Measurements from ENCODE around the gene ENPP3. TPM values are rescaled to one million over a fixed set of nuclear protein-coding genes. Genes with fewer than 3 reads are reported as not detected.

ENPP3 gene
- total and polyA plus RNA-seq, 4 donors: 0.99 to 2.1 (median 1.5) TPM

DNA sequence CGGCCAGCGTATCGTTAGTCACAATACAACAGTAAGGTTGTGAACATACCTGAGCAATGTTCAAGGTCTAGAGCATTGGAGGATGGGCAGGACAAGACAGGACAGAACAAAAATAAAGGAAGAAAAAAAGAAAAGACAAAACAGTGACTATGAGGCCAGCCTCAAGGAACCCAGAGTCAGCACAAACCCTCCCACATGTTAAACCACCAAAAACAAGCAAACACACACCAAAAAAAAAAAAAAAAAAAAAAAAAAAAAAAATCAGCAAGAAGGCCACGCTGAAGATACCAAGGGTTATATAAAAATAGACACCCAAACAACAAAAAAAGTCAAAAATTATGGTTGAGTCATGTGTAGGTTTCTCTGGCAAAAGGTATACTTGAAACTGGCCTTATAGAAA lies 21.8 kb upstream of the ENPP3 start:
- WGBS (ENCODE audit: insufficient coverage): no CpG with 5 or more reads among the region's 4 CpGs
- no peaks in the 10 kb centered on the region for H3K27me3 ChIP-seq (ENCODE audit: control insufficient read depth, insufficient read depth, low read length)
- H3K4me1 ChIP-seq (ENCODE audit: control insufficient read depth, insufficient read depth, low read length): no peaks in the 10 kb centered on the region
- no peak for DNase-seq (ENCODE audit: low read depth in 4 of 6, low spot score in 6 of 6)
- no peak overlapping the region for H3K27ac ChIP-seq (ENCODE audit: low read depth, low read length)
- H3K36me3 ChIP-seq (ENCODE audit: control insufficient read depth, insufficient read depth, low read length): peaks cover 16% of the 10 kb centered on the region
- H3K9me3 ChIP-seq (ENCODE audit: control insufficient read depth, insufficient read depth, low read length): no peaks in the 10 kb centered on the region
- H3K4me3 ChIP-seq (ENCODE audit: low read depth, low read length): no peak overlapping the region

DNA sequence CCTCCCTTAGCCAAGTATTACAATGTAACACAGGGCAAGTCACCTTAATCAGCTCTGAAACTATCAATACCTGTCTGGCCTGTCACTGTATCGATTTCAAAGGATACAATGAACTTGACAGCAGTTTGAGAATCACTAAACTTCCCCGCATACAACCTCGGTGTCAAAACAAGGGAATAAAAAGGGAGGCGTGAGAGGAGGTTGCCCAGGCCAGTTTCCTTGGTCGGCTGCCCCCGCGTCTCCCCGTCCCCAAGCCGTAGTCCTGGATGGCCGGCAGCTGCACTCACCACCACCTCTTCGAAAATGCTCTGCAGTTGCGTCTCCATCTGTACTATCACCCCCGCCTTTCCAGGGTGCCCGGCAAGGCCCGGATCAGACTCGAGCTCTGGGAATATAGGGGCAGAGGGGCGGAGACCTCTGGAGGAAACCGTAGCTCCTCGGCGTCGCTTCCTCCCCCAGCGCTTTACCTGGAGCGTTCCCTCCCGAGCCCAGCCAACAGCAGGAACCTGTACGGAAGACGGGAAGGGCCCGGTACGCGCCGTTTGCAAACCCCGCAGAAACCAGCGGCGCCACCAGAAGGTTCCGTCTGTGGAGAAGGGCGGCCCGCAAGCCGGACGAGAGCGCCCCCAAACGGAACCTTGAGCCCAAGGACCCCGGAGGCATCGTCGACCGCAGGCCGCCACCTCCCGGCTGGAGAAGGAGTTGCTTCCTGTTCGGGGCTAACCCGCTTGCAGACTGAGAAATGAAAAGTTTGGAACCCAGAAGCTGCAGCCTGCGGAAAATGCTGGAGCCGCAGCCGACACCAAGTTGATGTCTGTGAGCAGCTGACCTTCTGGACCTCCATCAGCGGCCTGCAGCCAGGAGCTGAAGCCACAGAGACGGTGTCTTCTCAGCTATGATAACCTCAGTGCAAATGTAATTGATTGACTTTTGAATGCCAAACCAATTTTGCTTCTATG lies 9.1 kb upstream of the ENPP3 start, which contains the start of gene MED23:
Gene MED23, minus strand, starts transcription at position 519 of the 959 bp plus-strand sequence. Its CDS starts 193 bp downstream, at position 326.
- H3K4me3 ChIP-seq (ENCODE audit: low read depth, low read length): peak within 1 kb of the TSS; percentile 97
- peaks cover 2% of the 10 kb centered on the region for H3K27me3 ChIP-seq (ENCODE audit: control insufficient read depth, insufficient read depth, low read length)
- peaks cover 3% of the 10 kb centered on the region for H3K36me3 ChIP-seq (ENCODE audit: control insufficient read depth, insufficient read depth, low read length)
- H3K9me3 ChIP-seq (ENCODE audit: control insufficient read depth, insufficient read depth, low read length): no peaks in the 10 kb centered on the region
- WGBS (ENCODE audit: insufficient coverage): 0% methylated on average over 50 of the region's 53 CpGs
- H3K27ac ChIP-seq (ENCODE audit: low read depth, low read length): peak within 1 kb of the TSS; percentile 78
- H3K4me1 ChIP-seq (ENCODE audit: control insufficient read depth, insufficient read depth, low read length): peaks cover 4% of the 10 kb centered on the region
- DNase-seq (ENCODE audit: low read depth in 4 of 6, low spot score in 6 of 6): peak; percentile 87 to 98 (median 90)

- Histone ChIP-seq H3K4me1 (ENCODE audit: control insufficient read depth, insufficient read depth, low read length) (peaks cover 4% of the 10 kb centered on the region), H3K4me3 (ENCODE audit: low read depth, low read length) (peak overlapping the region; percentile 97), H3K36me3 (ENCODE audit: control insufficient read depth, insufficient read depth, low read length) (peaks cover 3% of the 10 kb centered on the region), H3K27ac (ENCODE audit: low read depth, low read length) (no peak overlapping the region), H3K27me3 (ENCODE audit: control insufficient read depth, insufficient read depth, low read length) (peaks cover 2% of the 10 kb centered on the region), H3K9me3 (ENCODE audit: control insufficient read depth, insufficient read depth, low read length) (no peaks in the 10 kb centered on the region)
- DNase-seq (ENCODE audit: low read depth in 4 of 6, low spot score in 6 of 6): peak in 1 of 6 donors; percentile 0
- 14% methylated on average over 1 of the region's 1 CpG for WGBS (ENCODE audit: insufficient coverage)
These were observed 8.4 kb upstream of the ENPP3 start for GRCh38 chr6:131628726-131629125.

DNA sequence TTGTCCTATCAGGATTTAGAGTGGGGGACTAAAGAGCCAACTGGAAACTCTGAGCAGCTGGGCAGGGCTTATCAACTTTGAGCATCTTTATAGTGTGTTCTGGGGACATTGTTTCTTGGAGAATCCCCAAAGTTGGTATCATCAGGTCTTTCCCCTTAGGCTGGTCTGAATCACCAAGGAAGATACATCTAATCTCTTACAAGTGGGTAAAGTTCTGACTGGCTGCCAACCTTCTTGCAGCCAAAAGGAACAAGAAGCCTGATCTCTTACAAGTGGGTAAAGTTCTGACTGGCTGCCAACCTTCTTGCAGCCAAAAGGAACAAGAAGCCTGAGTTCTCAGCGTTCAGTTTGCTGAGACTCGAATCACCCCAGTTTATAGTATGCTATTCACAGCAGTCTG lies 7.5 kb upstream of the ENPP3 start:
- peak in 3 of 6 donors; percentile 6 to 43 (median 30) for DNase-seq (ENCODE audit: low read depth in 4 of 6, low spot score in 6 of 6)
- H3K36me3 ChIP-seq (ENCODE audit: control insufficient read depth, insufficient read depth, low read length): no peaks in the 10 kb centered on the region
- H3K27ac ChIP-seq (ENCODE audit: low read depth, low read length): no peak overlapping the region
- no CpG with 5 or more reads among the region's 2 CpGs for WGBS (ENCODE audit: insufficient coverage)
- no peak overlapping the region for H3K4me3 ChIP-seq (ENCODE audit: low read depth, low read length)
- peaks cover 2% of the 10 kb centered on the region for H3K27me3 ChIP-seq (ENCODE audit: control insufficient read depth, insufficient read depth, low read length)
- no peaks in the 10 kb centered on the region for H3K9me3 ChIP-seq (ENCODE audit: control insufficient read depth, insufficient read depth, low read length)
- H3K4me1 ChIP-seq (ENCODE audit: control insufficient read depth, insufficient read depth, low read length): peaks cover 4% of the 10 kb centered on the region

DNA sequence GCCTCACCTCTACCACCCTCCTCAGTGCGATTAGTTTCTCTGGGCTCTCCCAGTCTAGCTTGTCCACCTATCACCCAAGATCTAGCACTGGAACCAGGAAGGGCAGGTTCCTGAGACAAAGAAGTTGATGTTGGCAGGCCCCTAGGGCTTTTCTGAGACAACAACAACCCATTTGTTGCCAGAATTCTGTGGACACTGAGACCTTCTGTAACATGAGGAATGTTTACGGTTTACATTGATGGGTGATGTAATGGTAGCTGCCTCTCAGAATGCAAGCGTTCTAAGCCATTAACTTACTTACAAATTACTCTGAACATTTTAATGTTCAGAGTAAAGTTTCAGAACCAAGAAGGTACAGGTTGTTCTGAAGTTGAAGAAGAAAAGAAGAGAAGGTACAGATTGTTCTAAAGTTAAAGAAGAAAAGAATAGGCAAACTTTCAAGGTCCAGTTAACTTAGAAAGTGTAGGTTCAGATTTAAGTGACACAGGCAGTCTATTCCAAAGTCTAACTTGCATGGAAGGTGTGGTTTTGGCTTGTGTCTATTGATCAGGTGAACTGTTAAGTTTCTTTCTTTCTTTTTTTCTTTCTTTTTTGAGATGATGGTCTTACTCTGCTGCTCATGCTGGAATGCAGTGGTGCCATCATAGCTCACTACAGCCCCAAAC lies 5.3 kb upstream of the ENPP3 start:
- WGBS (ENCODE audit: insufficient coverage): no CpG with 5 or more reads among the region's 3 CpGs
- Histone ChIP-seq H3K4me1 (ENCODE audit: control insufficient read depth, insufficient read depth, low read length) (peaks cover 4% of the 10 kb centered on the region), H3K9me3 (ENCODE audit: control insufficient read depth, insufficient read depth, low read length) (no peaks in the 10 kb centered on the region), H3K36me3 (ENCODE audit: control insufficient read depth, insufficient read depth, low read length) (no peaks in the 10 kb centered on the region), H3K27ac (ENCODE audit: low read depth, low read length) (no peak overlapping the region), H3K27me3 (ENCODE audit: control insufficient read depth, insufficient read depth, low read length) (peaks cover 2% of the 10 kb centered on the region), H3K4me3 (ENCODE audit: low read depth, low read length) (no peak overlapping the region)
- no peak for DNase-seq (ENCODE audit: low read depth in 4 of 6, low spot score in 6 of 6)

- no peaks in the 10 kb centered on the region for H3K4me1 ChIP-seq (ENCODE audit: control insufficient read depth, insufficient read depth, low read length)
- H3K4me3 ChIP-seq (ENCODE audit: low read depth, low read length): no peak overlapping the region
- no peak for DNase-seq (ENCODE audit: low read depth in 4 of 6, low spot score in 6 of 6)
- WGBS (ENCODE audit: insufficient coverage): 87% methylated on average over 7 of the region's 11 CpGs
- H3K27me3 ChIP-seq (ENCODE audit: control insufficient read depth, insufficient read depth, low read length): peaks cover 2% of the 10 kb centered on the region
- no peaks in the 10 kb centered on the region for H3K9me3 ChIP-seq (ENCODE audit: control insufficient read depth, insufficient read depth, low read length)
- H3K27ac ChIP-seq (ENCODE audit: low read depth, low read length): no peak overlapping the region
- no peaks in the 10 kb centered on the region for H3K36me3 ChIP-seq (ENCODE audit: control insufficient read depth, insufficient read depth, low read length)
These were observed 1.4 kb upstream of the ENPP3 start for GRCh38 chr6:131635384-131636340.

DNA sequence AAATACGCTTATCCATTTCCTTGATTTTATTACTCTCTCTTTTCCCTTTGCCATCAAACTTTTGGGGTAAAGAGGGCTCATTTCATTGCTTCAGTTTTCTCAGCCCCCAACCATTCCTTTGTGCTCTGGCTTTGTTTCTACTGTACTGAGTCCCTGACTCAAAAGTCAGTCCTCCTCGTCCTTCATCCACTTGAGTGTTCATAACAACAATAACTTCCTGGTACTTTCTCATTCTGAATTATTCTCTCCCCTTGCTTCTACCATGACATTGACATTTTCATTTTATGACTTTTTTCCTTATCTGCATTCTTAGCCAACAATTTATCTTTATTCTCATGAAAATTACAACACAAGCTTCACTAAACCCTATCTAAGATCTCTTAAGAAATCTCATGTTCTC lies 911 bp downstream of the ENPP3 start:
- Histone ChIP-seq H3K4me3 (ENCODE audit: low read depth, low read length) (no peak overlapping the region), H3K36me3 (ENCODE audit: control insufficient read depth, insufficient read depth, low read length) (no peaks in the 10 kb centered on the region), H3K4me1 (ENCODE audit: control insufficient read depth, insufficient read depth, low read length) (no peaks in the 10 kb centered on the region), H3K27me3 (ENCODE audit: control insufficient read depth, insufficient read depth, low read length) (no peaks in the 10 kb centered on the region), H3K9me3 (ENCODE audit: control insufficient read depth, insufficient read depth, low read length) (no peaks in the 10 kb centered on the region), H3K27ac (ENCODE audit: low read depth, low read length) (no peak overlapping the region)
- WGBS (ENCODE audit: insufficient coverage): 77% methylated on average over 1 of the region's 2 CpGs
- no peak for DNase-seq (ENCODE audit: low read depth in 4 of 6, low spot score in 6 of 6)

GRCh38 chr6:131640100-131640499 lies 3.0 kb downstream of the ENPP3 start:
- WGBS (ENCODE audit: insufficient coverage): 20% methylated on average over 1 of the region's 2 CpGs
- H3K4me1 ChIP-seq (ENCODE audit: control insufficient read depth, insufficient read depth, low read length): no peaks in the 10 kb centered on the region
- no peak for DNase-seq (ENCODE audit: low read depth in 4 of 6, low spot score in 6 of 6)
- H3K9me3 ChIP-seq (ENCODE audit: control insufficient read depth, insufficient read depth, low read length): no peaks in the 10 kb centered on the region
- no peak overlapping the region for H3K27ac ChIP-seq (ENCODE audit: low read depth, low read length)
- no peak overlapping the region for H3K4me3 ChIP-seq (ENCODE audit: low read depth, low read length)
- no peaks in the 10 kb centered on the region for H3K27me3 ChIP-seq (ENCODE audit: control insufficient read depth, insufficient read depth, low read length)
- no peaks in the 10 kb centered on the region for H3K36me3 ChIP-seq (ENCODE audit: control insufficient read depth, insufficient read depth, low read length)

- H3K36me3 ChIP-seq (ENCODE audit: control insufficient read depth, insufficient read depth, low read length): no peaks in the 10 kb centered on the region
- H3K4me3 ChIP-seq (ENCODE audit: low read depth, low read length): no peak overlapping the region
- H3K27ac ChIP-seq (ENCODE audit: low read depth, low read length): no peak overlapping the region
- DNase-seq (ENCODE audit: low read depth in 4 of 6, low spot score in 6 of 6): no peak
- WGBS (ENCODE audit: insufficient coverage): no CpG with 5 or more reads among the region's 3 CpGs
- no peaks in the 10 kb centered on the region for H3K9me3 ChIP-seq (ENCODE audit: control insufficient read depth, insufficient read depth, low read length)
- H3K27me3 ChIP-seq (ENCODE audit: control insufficient read depth, insufficient read depth, low read length): no peaks in the 10 kb centered on the region
- H3K4me1 ChIP-seq (ENCODE audit: control insufficient read depth, insufficient read depth, low read length): no peaks in the 10 kb centered on the region
These were observed 3.5 kb downstream of the ENPP3 start for GRCh38 chr6:131640576-131640975.

All from spinal cord (tissue), 10 donors.